Calu3 (cell line): Measurements from ENCODE around the gene UTP11. TPM values are rescaled to one million over a fixed set of nuclear protein-coding genes. Genes with fewer than 3 reads are reported as not detected.

Experiments used
- BruUV-seq: library from RNA; stranded (reverse); fragments of 400-500 nt; replicated peaks from 2 replicates; lab custom pipeline; 2021; lab: Mats Ljungman, UMichigan
- CTCF ChIA-PET: fragments of 300-600 bp; sonication (Branson Sonifier 250); formaldehyde crosslinking; loops from one replicate; lab custom pipeline; 2022; ENCODE audit warnings: antibody characterized with exemption; lab: Charles Lee
- DNase-seq: peaks from one replicate; pipeline ENCODE4 v3.0.0; 2022
- H3K27ac Mint-ChIP-seq: one replicate; pipeline ENCODE4 v1.8.0; 2022; ENCODE audit warnings: mixed read lengths; ENCODE audit not compliant: unreplicated experiment
- H3K27me3 Mint-ChIP-seq: one replicate; pipeline ENCODE4 v1.8.0; 2022; ENCODE audit warnings: mixed read lengths; ENCODE audit not compliant: unreplicated experiment
- H3K36me3 Mint-ChIP-seq: one replicate; pipeline ENCODE4 v1.8.0; 2022; ENCODE audit warnings: mild to moderate bottlenecking, moderate library complexity, mixed read lengths; ENCODE audit not compliant: insufficient read depth, unreplicated experiment
- H3K4me1 Mint-ChIP-seq: one replicate; pipeline ENCODE4 v1.8.0; 2022; ENCODE audit warnings: mild to moderate bottlenecking, low read depth, mixed read lengths; ENCODE audit not compliant: unreplicated experiment
- H3K4me3 Mint-ChIP-seq: one replicate; pipeline ENCODE4 v1.8.0; 2022; ENCODE audit warnings: mild to moderate bottlenecking, low read depth, moderate library complexity, mixed read lengths; ENCODE audit not compliant: unreplicated experiment
- H3K9me3 Mint-ChIP-seq: one replicate; pipeline ENCODE4 v1.8.0; 2022; ENCODE audit warnings: low read depth, mixed read lengths; ENCODE audit not compliant: unreplicated experiment
- intact Hi-C: fragments of 100-400 bp; cut with micrococcal nuclease; formaldehyde crosslinking; loops from one replicate; pipeline ENCODE4 v1.10.0; 2022; ENCODE audit not compliant: unreplicated experiment
- total RNA-seq: library from RNA; stranded (reverse); gene quantifications from 2 replicates; pipeline ENCODE4 v1.2.3, GENCODE V29; 2022
- TF ChIP-seq, protein P1 (sequence below): fragments of 200-600 bp; IDR thresholded peaks from one replicate; pipeline ENCODE4 v1.8.0; 2022; ENCODE audit warnings: antibody characterized with exemption; ENCODE audit not compliant: unreplicated experiment

The UTP11 gene
- total RNA-seq, 1 experiment from 2014 or later, result 38.5 TPM

- intact Hi-C loops, result no loop called here
- Mint-ChIP-seq H3K27me3 (peaks cover 65% of the 10 kb centered on the region), H3K36me3 (no peaks in the 10 kb centered on the region), H3K27ac (no peak overlapping the region), H3K9me3 (no peaks in the 10 kb centered on the region), H3K4me3 (no peak overlapping the region), H3K4me1 (no peaks in the 10 kb centered on the region)
- no peak for DNase-seq
- CTCF ChIA-PET, result interaction anchor here (2.1 kb wide), 1 partner anchor 9 kb away, joined by 8 read pairs; no protein-coding TSS in a partner anchor
- TF ChIP-seq, protein P1, sequence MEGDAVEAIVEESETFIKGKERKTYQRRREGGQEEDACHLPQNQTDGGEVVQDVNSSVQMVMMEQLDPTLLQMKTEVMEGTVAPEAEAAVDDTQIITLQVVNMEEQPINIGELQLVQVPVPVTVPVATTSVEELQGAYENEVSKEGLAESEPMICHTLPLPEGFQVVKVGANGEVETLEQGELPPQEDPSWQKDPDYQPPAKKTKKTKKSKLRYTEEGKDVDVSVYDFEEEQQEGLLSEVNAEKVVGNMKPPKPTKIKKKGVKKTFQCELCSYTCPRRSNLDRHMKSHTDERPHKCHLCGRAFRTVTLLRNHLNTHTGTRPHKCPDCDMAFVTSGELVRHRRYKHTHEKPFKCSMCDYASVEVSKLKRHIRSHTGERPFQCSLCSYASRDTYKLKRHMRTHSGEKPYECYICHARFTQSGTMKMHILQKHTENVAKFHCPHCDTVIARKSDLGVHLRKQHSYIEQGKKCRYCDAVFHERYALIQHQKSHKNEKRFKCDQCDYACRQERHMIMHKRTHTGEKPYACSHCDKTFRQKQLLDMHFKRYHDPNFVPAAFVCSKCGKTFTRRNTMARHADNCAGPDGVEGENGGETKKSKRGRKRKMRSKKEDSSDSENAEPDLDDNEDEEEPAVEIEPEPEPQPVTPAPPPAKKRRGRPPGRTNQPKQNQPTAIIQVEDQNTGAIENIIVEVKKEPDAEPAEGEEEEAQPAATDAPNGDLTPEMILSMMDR, result no peak
- BruUV-seq, result no TSS peak
Observed at GRCh38 chr1:38061883-38062328, 49.4 kb downstream of the UTP11 start.

- TF ChIP-seq, protein P1, result no peak
- Mint-ChIP-seq H3K4me1 (no peaks in the 10 kb centered on the region), H3K36me3 (no peaks in the 10 kb centered on the region), H3K27ac (no peak overlapping the region), H3K9me3 (no peaks in the 10 kb centered on the region), H3K27me3 (peaks cover 69% of the 10 kb centered on the region), H3K4me3 (no peak overlapping the region)
- intact Hi-C loops, result no loop called here
- CTCF ChIA-PET, result interaction anchor here (2.1 kb wide), 1 partner anchor 9 kb away, joined by 8 read pairs; no protein-coding TSS in a partner anchor
- no TSS peak for BruUV-seq
- DNase-seq, result no peak
Observed at GRCh38 chr1:38062361-38063288, 50.1 kb downstream of the UTP11 start.

DNA sequence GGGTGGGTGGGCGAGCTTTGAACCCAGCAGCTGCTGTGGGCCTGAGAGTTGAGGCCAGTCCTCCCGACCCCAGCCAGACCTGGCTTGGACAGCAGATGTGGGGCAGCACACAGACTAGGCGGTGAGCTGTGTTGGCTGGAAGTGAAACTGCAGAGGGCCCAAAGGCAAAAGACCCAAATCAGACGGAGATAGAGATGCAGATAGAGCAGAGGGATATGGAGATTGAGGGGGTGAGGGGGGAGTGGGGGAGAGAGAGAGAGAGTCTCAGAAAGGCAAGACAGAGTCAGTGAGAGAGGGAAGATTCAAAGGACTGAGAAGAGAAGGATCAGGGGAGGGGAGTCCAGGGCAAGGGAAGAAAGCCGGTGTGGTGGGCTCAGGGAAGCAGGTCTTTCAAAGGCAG lies 51.1 kb downstream of the UTP11 start:
- DNase-seq, result no peak
- BruUV-seq, result no TSS peak
- no peaks in the 10 kb centered on the region for H3K9me3 Mint-ChIP-seq
- H3K4me3 Mint-ChIP-seq, result no peak overlapping the region
- H3K27me3 Mint-ChIP-seq, result peaks cover 69% of the 10 kb centered on the region
- no peaks in the 10 kb centered on the region for H3K4me1 Mint-ChIP-seq
- H3K27ac Mint-ChIP-seq, result no peak overlapping the region
- intact Hi-C loops, result no loop called here
- CTCF ChIA-PET, result interaction anchor here (0.7 kb wide), 1 partner anchor 15 kb away, joined by 6 read pairs; no protein-coding TSS in a partner anchor
- H3K36me3 Mint-ChIP-seq, result no peaks in the 10 kb centered on the region
- TF ChIP-seq, protein P1, result no peak

- Mint-ChIP-seq H3K4me1 (no peaks in the 10 kb centered on the region), H3K4me3 (no peak overlapping the region), H3K27me3 (peaks cover 69% of the 10 kb centered on the region), H3K36me3 (no peaks in the 10 kb centered on the region), H3K27ac (no peak overlapping the region), H3K9me3 (no peaks in the 10 kb centered on the region)
- TF ChIP-seq, protein P1, result no peak
- peak; percentile 20 for DNase-seq
- CTCF ChIA-PET, result interaction anchor here (0.6 kb wide), 1 partner anchor 799 kb away, joined by 3 read pairs; no protein-coding TSS in a partner anchor
- BruUV-seq, result no TSS peak
- intact Hi-C loops, result no loop called here
Observed at GRCh38 chr1:38064197-38064903, 51.8 kb downstream of the UTP11 start.
